HepG2 (cell line): Measurements from ENCODE around the gene STAT4. TPM values are rescaled to one million over a fixed set of nuclear protein-coding genes. Genes with fewer than 3 reads are reported as not detected.

Experiments used
- ATAC-seq: fragments of 200-7000 bp; cut with Tn5 transposase; 3 replicates; pipeline ENCODE4 v1.9.1; 2020; ENCODE audit warnings: mild to moderate bottlenecking, moderate library complexity
- BruUV-seq: library from RNA; stranded (reverse); fragments of 400-500 nt; replicated peaks from 2 replicates; lab custom pipeline; 2021; lab: Mats Ljungman, UMichigan
- CTCF ChIA-PET: fragments of 300-600 bp; formaldehyde crosslinking; extraction: SDS; loops from one replicate; lab custom pipeline; 2021; ENCODE audit warnings: low total read pairs, inconsistent platforms, low intra/inter-chr PET ratio; lab: Yijun Ruan, JAX
- POLR2A ChIA-PET: fragments of 350-600 bp; sonication (Branson Sonifier 250); formaldehyde crosslinking; loops from one replicate; lab custom pipeline; 2020; ENCODE audit warnings: antibody characterized with exemption, inconsistent platforms; lab: Yijun Ruan, JAX
- DNase-seq: peaks from one replicate; pipeline ENCODE4 v3.0.0-alpha.2; 2015; ENCODE audit warnings: low spot score
- FAIRE-seq: peaks from 3 replicates; lab custom pipeline; 2011; peaks lifted over from hg19 to GRCh38; lab: Jason Lieb, UNC
- H2AFZ ChIP-seq: one replicate; pipeline ENCODE4 v1.6.1; 2011; ENCODE audit warnings: low read length, inconsistent platforms
- H3K27ac ChIP-seq: fragments of 300-600 bp; 3 replicates; pipeline ENCODE4 v1.8.0; 2011; ENCODE audit warnings: mixed run types, mild to moderate bottlenecking, mixed read lengths, low read length, inconsistent platforms; ENCODE audit not compliant: insufficient read depth; ENCODE audit errors: extremely low read length
- H3K27me3 ChIP-seq, 2 experiments: fragments of 200-600 bp in 1 of 2; 2 replicates in 1 of 2; 3 replicates in 1 of 2; pipeline versions ENCODE4 v1.6.0 to v1.8.0; 2011; ENCODE audit warnings: low read length in 2 of 2, mild to moderate bottlenecking in 2 of 2, moderate library complexity in 2 of 2, inconsistent platforms in 1 of 2; ENCODE audit not compliant: insufficient read depth in 2 of 2, control insufficient read depth in 1 of 2
- H3K36me3 ChIP-seq, 2 experiments: fragments of 200-600 bp in 1 of 2; replicated peaks in 1 of 2; 2 replicates in 1 of 2; 3 replicates in 1 of 2; pipeline versions ENCODE4 v1.5.1 to v1.8.0; 2011; ENCODE audit warnings: low read length in 2 of 2, inconsistent platforms in 1 of 2; ENCODE audit not compliant: insufficient read depth in 2 of 2, control insufficient read depth in 1 of 2
- H3K4me1 ChIP-seq: 2 replicates; pipeline ENCODE4 v1.5.1; 2012; ENCODE audit warnings: low read length, inconsistent platforms; ENCODE audit not compliant: insufficient read depth
- H3K4me2 ChIP-seq: 2 replicates; pipeline ENCODE4 v1.6.0; 2011; ENCODE audit warnings: low read depth, low read length, inconsistent platforms
- H3K4me3 ChIP-seq, 3 experiments: fragments of 200-600 bp in 1 of 3; sonication (generic), shearing (Covaris generic) in 1 of 3; replicated peaks in 1 of 3; 2 replicates each; pipeline ENCODE4 v1.5.1; 2011 to 2016; ENCODE audit warnings: low read length in 3 of 3, inconsistent platforms in 2 of 3, low read depth in 2 of 3, mild to moderate bottlenecking in 2 of 3, control low read depth in 1 of 3, mixed read lengths in 1 of 3; ENCODE audit not compliant: insufficient read depth in 1 of 3
- H3K79me2 ChIP-seq: one replicate; pipeline ENCODE4 v1.6.1; 2011; ENCODE audit warnings: low read length, inconsistent platforms; ENCODE audit not compliant: insufficient read depth
- H3K9ac ChIP-seq: 2 replicates; pipeline ENCODE4 v1.6.0; 2011; ENCODE audit warnings: mild to moderate bottlenecking, low read depth, low read length, inconsistent platforms; ENCODE audit not compliant: insufficient read depth
- H3K9me3 ChIP-seq: 2 replicates; pipeline ENCODE4 v1.5.1; 2012; ENCODE audit warnings: mild to moderate bottlenecking, low read length
- H4K20me1 ChIP-seq: 2 replicates; pipeline ENCODE4 v1.6.0; 2011; ENCODE audit warnings: inconsistent platforms, mild to moderate bottlenecking, low read length, moderate library complexity; ENCODE audit not compliant: insufficient read depth
- EHMT2 ChIP-seq: fragments of 200-600 bp; sonication (generic); IDR thresholded peaks from 2 replicates; pipeline ENCODE4 v1.7.0; 2017; ENCODE audit warnings: antibody characterized with exemption, low read depth, low read length, borderline replicate concordance
- ZNF34 ChIP-seq: sonication (generic); formaldehyde crosslinking; IDR thresholded peaks from 2 replicates; pipeline ENCODE4 v1.4.0; 2020; ENCODE audit warnings: mild to moderate bottlenecking, missing genetic modification reagents, borderline replicate concordance
- ZNF546 ChIP-seq: sonication (generic); formaldehyde crosslinking; conservative IDR thresholded peaks from 2 replicates; pipeline ENCODE4 v1.8.1; 2023; ENCODE audit warnings: mild to moderate bottlenecking, missing genetic modification reagents
- ZNF674 ChIP-seq: sonication (generic); formaldehyde crosslinking; IDR thresholded peaks from 2 replicates; pipeline ENCODE4 v1.5.0; 2020; ENCODE audit warnings: low read depth, mild to moderate bottlenecking, missing genetic modification reagents
- WGBS: methylation state at CpG from one replicate; pipeline ENCODE4 v1.1.6; 2017; ENCODE audit warnings: low lambda C conversion rate; 5-methylcytosine and 5-hydroxymethylcytosine counted together
- in situ Hi-C: cut with HindIII; loops from 2 replicates; pipeline ENCODE4 v1.10.0; 2017; ENCODE audit warnings: low pct_unique_long_range_greater_than_20kb; ENCODE audit not compliant: extremely low pct_ligation_motif_present
- intact Hi-C: fragments of 100-400 bp; cut with micrococcal nuclease; formaldehyde crosslinking; loops from one replicate; pipeline ENCODE4 v1.10.0; 2022; ENCODE audit not compliant: unreplicated experiment
- polyA plus RNA-seq, 8 experiments: library from polyadenylated mRNA; depleted of rRNA in 3 of 8; stranded (reverse) in 7 of 8; unstranded in 1 of 8; fragments of >200 nt; fragmentation: Illumina TruSeq in 4 of 8; extraction: Trizol in 4 of 8; gene quantifications; 2 replicates each; pipeline versions ENCODE4 v1.2.1 to v1.2.3, GENCODE V29; 2011 to 2016; ENCODE audit warnings: low read depth in 4 of 8, missing spikeins in 1 of 8, mixed read lengths in 1 of 8; ENCODE audit not compliant: insufficient read depth in 1 of 8
- total RNA-seq, 5 experiments: library from RNA; depleted of rRNA; stranded (reverse); fragments of >200 nt; fragmentation: Illumina TruSeq; extraction: Trizol; gene quantifications; 2 replicates each; pipeline ENCODE4 v1.2.3, GENCODE V29; 2016; ENCODE audit warnings: low read depth in 1 of 5
- TF ChIP-seq, protein P1 (sequence below): sonication (generic); formaldehyde crosslinking; IDR thresholded peaks from 2 replicates; pipeline ENCODE4 v1.4.0; 2020; ENCODE audit warnings: mild to moderate bottlenecking, missing genetic modification reagents
- TF ChIP-seq, protein P2 (sequence below): sonication (generic); formaldehyde crosslinking; IDR thresholded peaks from 2 replicates; pipeline ENCODE4 v1.4.0; 2020; ENCODE audit warnings: missing genetic modification reagents

The STAT4 gene
- total and polyA plus RNA-seq, 2 of the 13 experiments (the other 11 are each of a cell fraction or from before 2014, with no cell fraction given), result 0.37 TPM; not detected in 1

DNA sequence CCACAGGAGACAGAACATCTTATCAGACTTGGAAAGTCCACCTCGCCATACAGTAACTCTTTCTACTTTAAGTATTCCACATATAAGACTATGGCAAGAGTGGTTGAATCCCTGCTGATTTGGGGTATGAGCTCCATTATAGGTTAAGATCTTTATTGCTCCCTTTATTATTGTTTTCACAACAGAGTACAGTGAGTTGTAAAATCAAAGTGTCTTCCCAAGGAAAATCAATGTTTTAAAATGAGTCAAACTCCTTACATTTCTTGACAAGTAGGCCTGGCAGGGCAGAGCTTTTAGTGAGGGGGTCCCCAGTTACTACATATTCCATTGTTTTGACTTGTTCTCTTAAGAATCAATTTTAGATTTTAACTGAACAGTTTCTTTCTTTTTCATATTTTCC is 87.2 kb downstream of the STAT4 start (continued):
- TF ChIP-seq, protein P1, sequence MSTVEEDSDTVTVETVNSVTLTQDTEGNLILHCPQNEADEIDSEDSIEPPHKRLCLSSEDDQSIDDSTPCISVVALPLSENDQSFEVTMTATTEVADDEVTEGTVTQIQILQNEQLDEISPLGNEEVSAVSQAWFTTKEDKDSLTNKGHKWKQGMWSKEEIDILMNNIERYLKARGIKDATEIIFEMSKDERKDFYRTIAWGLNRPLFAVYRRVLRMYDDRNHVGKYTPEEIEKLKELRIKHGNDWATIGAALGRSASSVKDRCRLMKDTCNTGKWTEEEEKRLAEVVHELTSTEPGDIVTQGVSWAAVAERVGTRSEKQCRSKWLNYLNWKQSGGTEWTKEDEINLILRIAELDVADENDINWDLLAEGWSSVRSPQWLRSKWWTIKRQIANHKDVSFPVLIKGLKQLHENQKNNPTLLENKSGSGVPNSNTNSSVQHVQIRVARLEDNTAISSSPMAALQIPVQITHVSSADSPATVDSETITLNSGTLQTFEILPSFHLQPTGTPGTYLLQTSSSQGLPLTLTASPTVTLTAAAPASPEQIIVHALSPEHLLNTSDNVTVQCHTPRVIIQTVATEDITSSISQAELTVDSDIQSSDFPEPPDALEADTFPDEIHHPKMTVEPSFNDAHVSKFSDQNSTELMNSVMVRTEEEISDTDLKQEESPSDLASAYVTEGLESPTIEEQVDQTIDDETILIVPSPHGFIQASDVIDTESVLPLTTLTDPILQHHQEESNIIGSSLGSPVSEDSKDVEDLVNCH, result no peak
- TF ChIP-seq ZNF34 (CRISPR knock-in tag) (no peak), ZNF546 (CRISPR knock-in tag) (no peak)
- TF ChIP-seq, protein P2, sequence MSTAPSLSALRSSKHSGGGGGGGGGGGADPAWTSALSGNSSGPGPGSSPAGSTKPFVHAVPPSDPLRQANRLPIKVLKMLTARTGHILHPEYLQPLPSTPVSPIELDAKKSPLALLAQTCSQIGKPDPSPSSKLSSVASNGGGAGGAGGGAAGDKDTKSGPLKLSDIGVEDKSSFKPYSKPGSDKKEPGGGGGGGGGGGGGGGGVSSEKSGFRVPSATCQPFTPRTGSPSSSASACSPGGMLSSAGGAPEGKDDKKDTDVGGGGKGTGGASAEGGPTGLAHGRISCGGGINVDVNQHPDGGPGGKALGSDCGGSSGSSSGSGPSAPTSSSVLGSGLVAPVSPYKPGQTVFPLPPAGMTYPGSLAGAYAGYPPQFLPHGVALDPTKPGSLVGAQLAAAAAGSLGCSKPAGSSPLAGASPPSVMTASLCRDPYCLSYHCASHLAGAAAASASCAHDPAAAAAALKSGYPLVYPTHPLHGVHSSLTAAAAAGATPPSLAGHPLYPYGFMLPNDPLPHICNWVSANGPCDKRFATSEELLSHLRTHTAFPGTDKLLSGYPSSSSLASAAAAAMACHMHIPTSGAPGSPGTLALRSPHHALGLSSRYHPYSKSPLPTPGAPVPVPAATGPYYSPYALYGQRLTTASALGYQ (CRISPR knock-in tag), result no peak
- TF ChIP-seq, all 625 proteins: peak for 0

DNA sequence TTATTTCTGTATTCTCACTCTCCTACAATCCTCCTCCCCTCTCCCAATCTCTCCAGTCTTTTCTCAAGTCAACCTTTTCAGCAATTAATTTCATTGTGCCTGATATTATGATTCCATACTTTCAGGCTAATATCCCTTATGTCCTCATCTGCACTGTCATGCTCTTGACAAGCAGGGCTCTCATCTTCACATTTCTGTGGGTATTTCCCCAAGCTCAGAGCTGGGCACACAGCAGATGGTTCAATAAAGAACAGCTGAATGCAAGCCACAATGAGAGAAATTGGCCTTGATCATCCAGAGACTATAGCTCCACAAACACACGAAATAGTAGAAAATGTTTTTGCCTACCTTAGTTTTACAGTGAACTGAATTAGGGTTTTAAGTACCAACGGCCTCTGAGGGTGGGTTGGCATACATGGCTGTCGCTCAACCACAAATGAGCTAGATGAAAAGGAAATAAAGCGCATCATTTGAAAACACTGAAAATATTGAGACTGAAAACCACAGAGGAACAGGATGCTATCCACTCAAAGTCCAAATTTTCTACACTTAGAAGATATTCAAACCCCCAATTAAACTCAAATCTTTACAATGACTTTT is 89.3 kb downstream of the STAT4 start:
- ATAC-seq, result no peak
- intact Hi-C loops, result no loop called here
- BruUV-seq, result no TSS peak

More for the DNA sequence above, 89.3 kb downstream of the STAT4 start:
- H3K4me2 ChIP-seq, result no peak overlapping the region
- CTCF ChIA-PET, result no interaction called here
- TF ChIP-seq ZNF674 (CRISPR knock-in tag) (no peak), EHMT2 (no peak)
- no peaks in the 10 kb centered on the region; a peak in 1 of 5 replicates for H3K27me3 ChIP-seq
- FAIRE-seq, result no peak
- no peaks in the 10 kb centered on the region for H3K36me3 ChIP-seq
- no peak for DNase-seq
- H3K4me1 ChIP-seq, result no peaks in the 10 kb centered on the region
- POLR2A ChIA-PET, result no interaction called here
- H3K27ac ChIP-seq, result no peak overlapping the region
- WGBS, result 34% methylated on average over 4 of the region's 4 CpGs
- no peaks in the 10 kb centered on the region for H3K79me2 ChIP-seq
- no peak overlapping the region for H3K9ac ChIP-seq
- H3K9me3 ChIP-seq, result no peaks in the 10 kb centered on the region
- in situ Hi-C loops, result loop anchor here (25.0 kb wide), 1 partner anchor 451 kb away; no protein-coding TSS in a partner anchor
- H2AFZ ChIP-seq, result no peak overlapping the region
- no peak overlapping the region for H3K4me3 ChIP-seq
- H4K20me1 ChIP-seq, result no peaks in the 10 kb centered on the region
